GM12878 (cell line): ENCODE data around the gene LEUTX.

ENCODE experiments used
- JUNB ChIP-seq: IDR thresholded peaks from 2 replicates; pipeline ENCODE4 v1.6.1; 2016; ENCODE audit warnings: antibody characterized with exemption, mild to moderate bottlenecking
- MEF2A ChIP-seq: IDR thresholded peaks from 2 replicates; pipeline ENCODE4 v1.6.1; 2011; ENCODE audit warnings: low read depth, mild to moderate bottlenecking, low read length, moderate library complexity; ENCODE audit not compliant: insufficient read depth
- POLR2A ChIP-seq: IDR thresholded peaks from 2 replicates; pipeline ENCODE4 v1.6.1; 2011; ENCODE audit warnings: low read depth, mild to moderate bottlenecking, low read length
- TAF1 ChIP-seq: IDR thresholded peaks from 2 replicates; pipeline ENCODE4 v1.6.1; 2011; ENCODE audit warnings: mild to moderate bottlenecking, low read depth, low read length, borderline replicate concordance

- TF ChIP-seq JUNB (no peak), POLR2A (no peak), TAF1 (no peak), MEF2A (no peak)
These were observed 16.3 kb downstream of the LEUTX start for GRCh38 chr19:39795001-39795400.
